DMS53 treated with DMSO at 0.1 percent for 48 hours (cell line): ENCODE measurements around the gene C8A.

Experiments used
- DNase-seq: peaks from one replicate; lab custom pipeline; 2025; ENCODE audit not compliant: unreplicated experiment; lab: John Stamatoyannopoulos, UW

The C8A gene

GRCh38 chr1:56923201-56923600 lies 68.6 kb downstream of the C8A start:
- DNase-seq = no peak

GRCh38 chr1:56924116-56924515 lies 69.5 kb downstream of the C8A start:
- no peak for DNase-seq

GRCh38 chr1:56925193-56925592 lies 70.6 kb downstream of the C8A start:
- DNase-seq = no peak

- no peak for DNase-seq
These were observed 72.6 kb downstream of the C8A start for GRCh38 chr1:56927171-56927570.

GRCh38 chr1:56927986-56928385 lies 73.4 kb downstream of the C8A start:
- DNase-seq = no peak

GRCh38 chr1:56929492-56929891 lies 74.9 kb downstream of the C8A start:
- no peak for DNase-seq

- no peak for DNase-seq
These were observed 76.6 kb downstream of the C8A start for GRCh38 chr1:56931211-56931610.

- DNase-seq = no peak
These were observed 77.1 kb downstream of the C8A start for GRCh38 chr1:56931686-56932085.

GRCh38 chr1:56933161-56933560 lies 78.6 kb downstream of the C8A start:
- no peak for DNase-seq

- no peak for DNase-seq
These were observed 79.0 kb downstream of the C8A start for GRCh38 chr1:56933606-56934005.

GRCh38 chr1:56934430-56935060 lies 79.9 kb downstream of the C8A start:
- DNase-seq = no peak

- DNase-seq = no peak
These were observed 84.0 kb downstream of the C8A start for GRCh38 chr1:56938646-56939045.

GRCh38 chr1:56939209-56939608 lies 84.6 kb downstream of the C8A start:
- no peak for DNase-seq

- DNase-seq = no peak
These were observed 85.4 kb downstream of the C8A start for GRCh38 chr1:56940039-56940438.

GRCh38 chr1:56948403-56949023 lies 93.9 kb downstream of the C8A start:
- no peak for DNase-seq

- DNase-seq = no peak
These were observed 97.9 kb downstream of the C8A start for GRCh38 chr1:56952501-56952900.

GRCh38 chr1:56953386-56953785 lies 98.8 kb downstream of the C8A start:
- DNase-seq = no peak

- DNase-seq = no peak
These were observed 100.1 kb downstream of the C8A start for GRCh38 chr1:56954664-56955063.

GRCh38 chr1:56957931-56958330 lies 103.3 kb downstream of the C8A start:
- DNase-seq = no peak

GRCh38 chr1:56958526-56958925 lies 103.9 kb downstream of the C8A start:
- DNase-seq = no peak

GRCh38 chr1:56961426-56961825 lies 106.8 kb downstream of the C8A start:
- no peak for DNase-seq

- no peak for DNase-seq
These were observed 109.1 kb downstream of the C8A start for GRCh38 chr1:56963667-56964066.
